Measurements from ENCODE around the gene CEP104.

CEP104 gene

DNA sequence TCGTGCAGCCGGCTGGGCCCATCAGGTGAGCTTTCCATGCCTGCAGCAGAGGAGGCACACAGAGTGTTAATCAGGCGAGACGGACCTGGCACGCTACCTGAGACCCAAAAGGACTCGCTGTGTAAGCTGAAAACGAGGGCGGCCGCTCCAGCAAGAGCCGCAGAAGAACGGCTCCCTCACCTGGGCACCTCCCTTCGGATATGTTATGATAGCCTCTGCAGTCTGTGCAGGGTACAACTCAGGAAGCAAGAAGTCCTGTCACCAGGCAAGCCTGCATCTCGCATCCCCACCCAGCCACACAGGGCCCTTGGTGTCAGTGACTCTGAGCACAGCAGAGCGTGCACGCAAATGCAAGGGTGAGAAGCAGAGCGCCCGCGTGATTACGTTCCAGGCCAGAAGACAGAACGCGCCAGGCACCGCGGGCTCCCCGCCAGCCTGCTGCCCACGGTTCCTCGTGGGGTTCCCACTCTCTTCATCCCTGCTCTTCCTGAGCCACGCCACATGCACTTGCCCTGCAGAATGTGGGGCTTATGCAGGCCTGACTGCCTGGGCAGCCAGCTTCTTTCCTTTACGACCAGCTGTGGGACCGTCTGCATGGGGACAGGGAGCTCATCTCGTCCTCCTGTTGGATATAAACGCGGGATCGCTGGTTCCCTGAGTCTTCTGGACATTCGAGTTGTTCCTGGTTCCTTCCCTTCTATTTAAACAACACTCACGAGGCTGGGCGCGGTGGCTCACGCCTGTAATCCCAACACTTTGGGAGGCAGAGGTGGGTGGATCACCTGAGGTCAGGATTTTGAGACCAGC is 40.5 kb downstream of the CEP104 start:
- Histone ChIP-seq H2AFZ (ENCODE audit: low read length) (no peak overlapping the region), H3K9me3 (replicated peaks in 1 of 2; ENCODE audit: control insufficient read depth in 2 of 2, insufficient read depth in 1 of 2, low read depth in 1 of 2, low read length in 2 of 2) (peaks cover 0 to 2% of the 10 kb centered on the region in 2 donors), H3K4me1 (ENCODE audit: control insufficient read depth in 2 of 2, insufficient read depth in 1 of 2, low read depth in 1 of 2, low read length in 2 of 2) (peaks cover 0 to 8% of the 10 kb centered on the region in 2 donors), H2BK15ac (ENCODE audit: low read length) (no peak overlapping the region), H3K9ac (ENCODE audit: low read depth, low read length, poor library complexity) (peak overlapping the region; percentile 30), H3K4me2 (ENCODE audit: insufficient read depth, low read length, poor library complexity, severe bottlenecking) (no peak overlapping the region), H3K36me3 (replicated peaks in 1 of 2; ENCODE audit: control insufficient read depth in 2 of 2, insufficient read depth in 2 of 2, low read length in 2 of 2) (peaks cover 16 to 21% of the 10 kb centered on the region in 2 donors), H3K27me3 (ENCODE audit: control insufficient read depth in 3 of 3, insufficient read depth in 3 of 3, low read depth in 1 of 3, low read length in 3 of 3) (no peaks in the 10 kb centered on the region), H4K8ac (ENCODE audit: low read depth, low read length) (no peak overlapping the region), H2BK120ac (ENCODE audit: low read depth, low read length) (no peak overlapping the region), H2BK12ac (ENCODE audit: low read length) (no peak overlapping the region), H3K79me1 (ENCODE audit: low read depth, low read length) (no peaks in the 10 kb centered on the region), H3K23ac (ENCODE audit: low read depth, low read length, poor library complexity) (peak overlapping the region; percentile 98), H3K4ac (ENCODE audit: low read length) (peak overlapping the region; percentile 66), H2AK5ac (ENCODE audit: low read depth, low read length) (no peak overlapping the region), H3K27ac (replicated peaks; ENCODE audit: low read length) (no peak overlapping the region), H2BK5ac (ENCODE audit: low read length) (no peak overlapping the region), H3K18ac (ENCODE audit: low read length) (peak overlapping the region; percentile 76), H3K14ac (ENCODE audit: low read length) (no peak overlapping the region), H4K91ac (ENCODE audit: low read depth, low read length, poor library complexity) (peak overlapping the region; percentile 53), H3K4me3 (ENCODE audit: low read length in 2 of 2) (peak overlapping the region in 1 of 2 donors; percentile 25)
- WGBS, 2 donors (ENCODE audit: extremely low coverage in 2 of 2, insufficient read length in 2 of 2, insufficient replicate concordance in 1 of 2), result no CpG with 5 or more reads among the region's 38 CpGs
- no peak for DNase-seq (ENCODE audit: low spot score)

DNA sequence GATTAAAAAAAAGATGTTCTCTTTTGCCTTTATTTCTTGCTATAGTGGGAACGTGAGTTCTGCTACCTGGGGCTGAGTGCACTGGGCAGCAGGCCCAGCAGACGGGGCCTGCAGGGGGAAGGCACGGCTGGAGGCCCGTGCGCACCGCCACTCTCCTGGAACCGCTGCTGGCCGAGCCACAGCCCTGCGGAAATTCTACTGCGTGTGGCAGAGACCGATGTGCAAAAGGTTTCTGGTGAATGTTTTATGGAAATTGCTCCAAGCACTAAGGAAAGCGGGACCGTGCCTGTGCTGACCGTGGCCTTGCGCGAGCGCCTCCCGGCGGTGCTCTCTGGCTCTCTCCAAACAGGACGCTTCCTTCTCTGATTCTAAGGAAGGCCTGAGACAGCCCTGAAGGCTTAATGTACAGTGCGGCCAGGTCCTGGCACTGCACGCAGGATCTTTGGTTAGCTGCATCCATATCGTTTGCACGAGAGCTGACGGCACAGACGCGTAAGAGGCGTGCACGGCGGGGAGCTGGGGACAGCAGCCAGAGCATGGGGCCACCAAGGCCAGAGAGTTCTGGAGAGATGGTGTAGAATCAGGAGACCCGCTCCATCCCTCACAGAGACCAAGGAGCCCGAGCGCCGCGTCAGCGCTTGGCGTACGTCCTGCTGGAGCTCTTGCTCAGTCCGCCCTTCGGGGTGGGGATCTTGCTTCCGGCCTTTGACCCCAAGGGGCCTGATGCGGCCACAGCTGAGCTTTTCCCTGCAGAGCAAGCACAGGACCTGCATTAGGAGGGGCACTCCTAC is 42.0 kb downstream of the CEP104 start:
- no peak overlapping the region for H3K4me3 ChIP-seq (ENCODE audit: low read length in 2 of 2)
- no peak overlapping the region for H2BK12ac ChIP-seq (ENCODE audit: low read length)
- no peak overlapping the region for H2BK120ac ChIP-seq (ENCODE audit: low read depth, low read length)
- no peak overlapping the region for H2AFZ ChIP-seq (ENCODE audit: low read length)
- H2BK15ac ChIP-seq (ENCODE audit: low read length), result no peak overlapping the region
- H3K4me2 ChIP-seq (ENCODE audit: insufficient read depth, low read length, poor library complexity, severe bottlenecking), result no peak overlapping the region
- H3K36me3 ChIP-seq (replicated peaks in 1 of 2; ENCODE audit: control insufficient read depth in 2 of 2, insufficient read depth in 2 of 2, low read length in 2 of 2), result peaks cover 6 to 16% of the 10 kb centered on the region in 2 donors
- no peak overlapping the region for H2AK5ac ChIP-seq (ENCODE audit: low read depth, low read length)
- peaks cover 0 to 2% of the 10 kb centered on the region in 2 donors for H3K9me3 ChIP-seq (replicated peaks in 1 of 2; ENCODE audit: control insufficient read depth in 2 of 2, insufficient read depth in 1 of 2, low read depth in 1 of 2, low read length in 2 of 2)
- H3K4me1 ChIP-seq (ENCODE audit: control insufficient read depth in 2 of 2, insufficient read depth in 1 of 2, low read depth in 1 of 2, low read length in 2 of 2), result peaks cover 5 to 8% of the 10 kb centered on the region in 2 donors
- H3K27ac ChIP-seq (replicated peaks; ENCODE audit: low read length), result no peak overlapping the region
- WGBS, 2 donors (ENCODE audit: extremely low coverage in 2 of 2, insufficient read length in 2 of 2, insufficient replicate concordance in 1 of 2), result no CpG with 5 or more reads among the region's 42 CpGs
- no peak overlapping the region for H3K4ac ChIP-seq (ENCODE audit: low read length)
- H3K27me3 ChIP-seq (ENCODE audit: control insufficient read depth in 3 of 3, insufficient read depth in 3 of 3, low read depth in 1 of 3, low read length in 3 of 3), result no peaks in the 10 kb centered on the region
- no peak for DNase-seq (ENCODE audit: low spot score)
- no peak overlapping the region for H3K23ac ChIP-seq (ENCODE audit: low read depth, low read length, poor library complexity)
- H3K18ac ChIP-seq (ENCODE audit: low read length), result no peak overlapping the region
- H2BK5ac ChIP-seq (ENCODE audit: low read length), result no peak overlapping the region
- peak overlapping the region; percentile 70 for H3K9ac ChIP-seq (ENCODE audit: low read depth, low read length, poor library complexity)
- H3K14ac ChIP-seq (ENCODE audit: low read length), result no peak overlapping the region
- no peak overlapping the region for H4K91ac ChIP-seq (ENCODE audit: low read depth, low read length, poor library complexity)
- H4K8ac ChIP-seq (ENCODE audit: low read depth, low read length), result peak overlapping the region; percentile 29
- H3K79me1 ChIP-seq (ENCODE audit: low read depth, low read length), result no peaks in the 10 kb centered on the region

DNA sequence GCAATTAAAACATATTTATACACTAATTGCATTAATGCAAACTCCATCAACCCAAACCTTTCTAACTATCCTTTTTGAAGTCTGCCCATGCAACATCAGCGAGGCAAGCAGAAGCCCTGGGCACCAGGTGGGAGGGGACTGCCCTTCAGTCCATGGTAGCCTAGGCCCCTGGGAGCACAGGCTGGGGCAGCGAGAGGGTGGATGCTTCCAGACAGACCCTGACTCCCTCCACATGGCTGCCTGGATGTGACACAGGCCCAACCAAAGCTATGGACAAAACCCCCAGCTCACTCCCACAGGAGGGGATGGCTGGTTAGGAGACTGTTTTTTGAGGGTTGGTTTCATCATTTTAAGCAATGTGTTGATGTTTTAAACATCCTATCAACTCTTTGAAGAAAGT is 42.9 kb downstream of the CEP104 start:
- H2BK15ac ChIP-seq (ENCODE audit: low read length), result no peak overlapping the region
- no peaks in the 10 kb centered on the region for H3K79me1 ChIP-seq (ENCODE audit: low read depth, low read length)
- H4K91ac ChIP-seq (ENCODE audit: low read depth, low read length, poor library complexity), result no peak overlapping the region
- H2AFZ ChIP-seq (ENCODE audit: low read length), result no peak overlapping the region
- no peak overlapping the region for H2BK12ac ChIP-seq (ENCODE audit: low read length)
- H2BK120ac ChIP-seq (ENCODE audit: low read depth, low read length), result no peak overlapping the region
- H3K27ac ChIP-seq (replicated peaks; ENCODE audit: low read length), result no peak overlapping the region
- H3K36me3 ChIP-seq (replicated peaks in 1 of 2; ENCODE audit: control insufficient read depth in 2 of 2, insufficient read depth in 2 of 2, low read length in 2 of 2), result peaks cover 6 to 16% of the 10 kb centered on the region in 2 donors
- H2BK5ac ChIP-seq (ENCODE audit: low read length), result no peak overlapping the region
- peaks cover 0 to 2% of the 10 kb centered on the region in 2 donors for H3K9me3 ChIP-seq (replicated peaks in 1 of 2; ENCODE audit: control insufficient read depth in 2 of 2, insufficient read depth in 1 of 2, low read depth in 1 of 2, low read length in 2 of 2)
- H3K9ac ChIP-seq (ENCODE audit: low read depth, low read length, poor library complexity), result no peak overlapping the region
- H3K4me1 ChIP-seq (ENCODE audit: control insufficient read depth in 2 of 2, insufficient read depth in 1 of 2, low read depth in 1 of 2, low read length in 2 of 2), result peaks cover 2 to 5% of the 10 kb centered on the region in 2 donors
- no peak overlapping the region for H3K18ac ChIP-seq (ENCODE audit: low read length)
- H3K4me2 ChIP-seq (ENCODE audit: insufficient read depth, low read length, poor library complexity, severe bottlenecking), result no peak overlapping the region
- no CpG with 5 or more reads among the region's 2 CpGs for WGBS, 2 donors (ENCODE audit: extremely low coverage in 2 of 2, insufficient read length in 2 of 2, insufficient replicate concordance in 1 of 2)
- no peak overlapping the region for H3K4me3 ChIP-seq (ENCODE audit: low read length in 2 of 2)
- H3K14ac ChIP-seq (ENCODE audit: low read length), result no peak overlapping the region
- no peak for DNase-seq (ENCODE audit: low spot score)
- H3K4ac ChIP-seq (ENCODE audit: low read length), result no peak overlapping the region
- H3K23ac ChIP-seq (ENCODE audit: low read depth, low read length, poor library complexity), result no peak overlapping the region
- H2AK5ac ChIP-seq (ENCODE audit: low read depth, low read length), result no peak overlapping the region
- peak overlapping the region; percentile 96 for H4K8ac ChIP-seq (ENCODE audit: low read depth, low read length)
- H3K27me3 ChIP-seq (ENCODE audit: control insufficient read depth in 3 of 3, insufficient read depth in 3 of 3, low read depth in 1 of 3, low read length in 3 of 3), result no peaks in the 10 kb centered on the region

DNA sequence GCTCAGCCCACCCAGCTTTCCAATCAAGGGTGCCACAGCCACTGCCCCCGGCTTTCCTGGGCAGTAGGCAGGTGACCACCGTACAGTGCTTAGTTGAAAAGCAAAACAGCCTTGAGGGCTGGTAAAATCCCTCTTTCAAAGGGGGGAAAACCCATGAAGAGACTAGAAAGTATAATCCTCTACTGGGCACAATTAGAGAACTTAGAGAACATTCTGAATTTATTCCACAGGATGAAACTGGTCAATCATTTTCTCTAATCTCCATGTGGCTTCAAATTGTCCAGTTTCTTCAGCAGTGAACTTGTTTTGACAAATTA is 45.5 kb downstream of the CEP104 start:
- Histone ChIP-seq H2BK5ac (ENCODE audit: low read length) (no peak overlapping the region), H3K36me3 (replicated peaks in 1 of 2; ENCODE audit: control insufficient read depth in 2 of 2, insufficient read depth in 2 of 2, low read length in 2 of 2) (peaks cover 6 to 16% of the 10 kb centered on the region in 2 donors), H3K79me1 (ENCODE audit: low read depth, low read length) (no peaks in the 10 kb centered on the region), H2BK15ac (ENCODE audit: low read length) (no peak overlapping the region), H3K4me3 (ENCODE audit: low read length in 2 of 2) (no peak overlapping the region), H3K23ac (ENCODE audit: low read depth, low read length, poor library complexity) (no peak overlapping the region), H3K9me3 (replicated peaks in 1 of 2; ENCODE audit: control insufficient read depth in 2 of 2, insufficient read depth in 1 of 2, low read depth in 1 of 2, low read length in 2 of 2) (peaks cover 2 to 7% of the 10 kb centered on the region in 2 donors), H4K91ac (ENCODE audit: low read depth, low read length, poor library complexity) (no peak overlapping the region), H2AFZ (ENCODE audit: low read length) (peak overlapping the region; percentile 41), H2BK12ac (ENCODE audit: low read length) (no peak overlapping the region), H4K8ac (ENCODE audit: low read depth, low read length) (no peak overlapping the region), H3K27me3 (ENCODE audit: control insufficient read depth in 3 of 3, insufficient read depth in 3 of 3, low read depth in 1 of 3, low read length in 3 of 3) (no peaks in the 10 kb centered on the region), H3K4me1 (ENCODE audit: control insufficient read depth in 2 of 2, insufficient read depth in 1 of 2, low read depth in 1 of 2, low read length in 2 of 2) (peaks cover 0 to 5% of the 10 kb centered on the region in 2 donors), H3K9ac (ENCODE audit: low read depth, low read length, poor library complexity) (peak overlapping the region; percentile 76), H3K4me2 (ENCODE audit: insufficient read depth, low read length, poor library complexity, severe bottlenecking) (no peak overlapping the region), H3K18ac (ENCODE audit: low read length) (peak overlapping the region; percentile 39), H2AK5ac (ENCODE audit: low read depth, low read length) (no peak overlapping the region), H2BK120ac (ENCODE audit: low read depth, low read length) (no peak overlapping the region), H3K27ac (replicated peaks; ENCODE audit: low read length) (no peak overlapping the region), H3K4ac (ENCODE audit: low read length) (no peak overlapping the region), H3K14ac (ENCODE audit: low read length) (no peak overlapping the region)
- DNase-seq (ENCODE audit: low spot score), result no peak
- WGBS, 2 donors (ENCODE audit: extremely low coverage in 2 of 2, insufficient read length in 2 of 2, insufficient replicate concordance in 1 of 2), result no CpG with 5 or more reads among the region's 2 CpGs

Data from neuronal stem cell (in vitro differentiated cells).